CD4-positive, CD25-positive, alpha-beta regulatory T cell (primary cell): ENCODE measurements around the gene LZTR1. TPM values are rescaled to one million over a fixed set of nuclear protein-coding genes. Genes with fewer than 3 reads are reported as not detected.

Experiments
- ATAC-seq, 2 donors: fragments of 150-1000 bp; cut with Tn5 transposase; one replicate each; pipeline ENCODE4 v1.10.0; 2021; ENCODE audit warnings: low read depth in 2 of 2, moderate number of reproducible peaks in 2 of 2, moderate library complexity in 1 of 2
- DNase-seq, 3 donors: peaks; one replicate each; pipeline versions ENCODE4 v3.0.0 to v3.0.0-alpha.2; 2012 to 2022; ENCODE audit warnings: mixed read lengths in 1 of 3
- H3K27ac ChIP-seq: one replicate; pipeline ENCODE4 v1.7.0; 2013; ENCODE audit warnings: mild to moderate bottlenecking, low read length; ENCODE audit not compliant: insufficient read depth, poor library complexity, severe bottlenecking
- H3K27me3 ChIP-seq: one replicate; pipeline ENCODE4 v1.7.0; 2013; ENCODE audit warnings: low read length; ENCODE audit not compliant: control insufficient read depth, insufficient read depth
- H3K36me3 ChIP-seq: one replicate; pipeline ENCODE4 v1.7.0; 2013; ENCODE audit warnings: mild to moderate bottlenecking, low read length, moderate library complexity; ENCODE audit not compliant: control insufficient read depth, insufficient read depth
- H3K4me1 ChIP-seq: 2 replicates; pipeline ENCODE4 v1.7.0; 2013; ENCODE audit warnings: mild to moderate bottlenecking, low read length; ENCODE audit not compliant: insufficient read depth, control insufficient read depth, poor library complexity, severe bottlenecking
- H3K4me3 ChIP-seq: one replicate; pipeline ENCODE4 v1.7.0; 2013; ENCODE audit warnings: low read depth, mild to moderate bottlenecking, low read length, moderate library complexity
- H3K9me3 ChIP-seq, 2 experiments: 1 replicate in 1 of 2; 2 replicates in 1 of 2; pipeline ENCODE4 v1.7.0; 2013; ENCODE audit warnings: low read length in 2 of 2, mild to moderate bottlenecking in 1 of 2, moderate library complexity in 1 of 2; ENCODE audit not compliant: control insufficient read depth in 2 of 2
- H3K27ac Mint-ChIP-seq, 3 donors: one replicate each; pipeline ENCODE4 v1.8.0; 2020 to 2022; ENCODE audit warnings: mild to moderate bottlenecking in 3 of 3, mixed read lengths in 3 of 3, moderate library complexity in 2 of 3
- H3K27me3 Mint-ChIP-seq: one replicate; pipeline ENCODE4 v1.8.0; 2022; ENCODE audit warnings: mild to moderate bottlenecking, mixed read lengths
- H3K36me3 Mint-ChIP-seq: one replicate; pipeline ENCODE4 v1.8.0; 2020; ENCODE audit warnings: mixed read lengths
- H3K4me1 Mint-ChIP-seq, 4 donors: one replicate each; pipeline ENCODE4 v1.8.0; 2020 to 2022; ENCODE audit warnings: mixed read lengths in 4 of 4, mild to moderate bottlenecking in 1 of 4
- H3K4me3 Mint-ChIP-seq, 4 donors: one replicate each; pipeline ENCODE4 v1.8.0; 2020 to 2022; ENCODE audit warnings: mild to moderate bottlenecking in 4 of 4, mixed read lengths in 4 of 4, moderate library complexity in 3 of 4
- H3K9me3 Mint-ChIP-seq, 7 donors: one replicate each; pipeline ENCODE4 v1.8.0; 2020 to 2022; ENCODE audit warnings: mixed read lengths in 7 of 7, mild to moderate bottlenecking in 3 of 7, moderate library complexity in 2 of 7
- polyA plus RNA-seq, 4 donors: library from polyadenylated mRNA; unstranded; fragments of 300-500 nt; fragmentation: Illumina TruSeq; gene quantifications; one replicate each; pipeline ENCODE4 v1.2.3, GENCODE V29; 2021
- total RNA-seq: library from RNA; stranded (reverse); gene quantifications from one replicate; pipeline ENCODE4 v1.2.3, GENCODE V29; 2022

The LZTR1 gene
- total and polyA plus RNA-seq, 5 donors from 2014 or later, result 9.6 to 69.4 (median 12.1) TPM

DNA sequence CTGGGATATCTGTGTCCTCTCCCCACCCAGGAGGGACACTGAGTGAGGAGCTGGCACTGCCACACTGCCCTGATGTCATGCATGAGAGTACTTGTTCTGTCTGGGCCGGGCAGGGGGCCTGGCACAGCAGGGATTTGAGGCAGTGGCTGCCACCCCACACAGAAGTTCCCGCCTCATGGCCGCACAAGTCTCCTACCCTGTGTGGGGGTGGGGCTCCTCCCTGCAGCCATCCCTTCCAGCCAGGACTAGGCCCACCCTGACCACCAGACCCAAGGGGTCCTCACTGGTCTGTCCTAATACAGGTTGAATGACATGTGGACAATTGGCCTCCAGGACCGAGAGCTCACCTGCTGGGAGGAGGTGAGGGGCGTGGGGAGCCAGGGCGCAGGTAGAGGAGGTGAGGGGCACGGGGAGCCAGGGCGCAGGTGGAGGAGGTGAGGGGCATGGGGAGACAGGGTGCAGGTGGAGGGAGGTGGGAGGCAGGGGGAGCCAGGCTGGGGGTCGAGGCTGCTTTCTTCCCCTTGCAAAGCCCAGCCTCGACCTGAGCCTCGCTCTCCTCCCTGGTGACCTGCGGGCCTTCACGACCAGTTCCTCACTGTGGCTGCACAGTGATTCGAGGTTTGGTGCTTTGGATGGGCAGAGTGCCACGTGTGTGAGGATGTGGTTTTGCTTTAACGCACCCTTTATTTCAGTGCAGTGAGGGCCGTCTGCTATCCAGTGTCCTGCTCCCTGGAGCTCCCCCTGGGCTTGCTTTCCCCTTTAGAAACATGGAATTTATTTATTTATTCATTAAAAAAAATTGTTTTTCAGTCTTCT lies 7.4 kb downstream of the LZTR1 start:
- peaks cover 22% of the 10 kb centered on the region for H3K36me3 ChIP-seq
- ATAC-seq (no peak), DNase-seq (no peak)
- no peaks in the 10 kb centered on the region for H3K9me3 ChIP-seq
- Mint-ChIP-seq H3K9me3 (no peaks in the 10 kb centered on the region), H3K4me3 (no peak overlapping the region), H3K4me1 (peaks cover 0 to 5% (median under 1%) of the 10 kb centered on the region in 4 donors), H3K36me3 (peaks cover 15% of the 10 kb centered on the region), H3K27ac (no peak overlapping the region), H3K27me3 (no peaks in the 10 kb centered on the region)
- no peaks in the 10 kb centered on the region for H3K27me3 ChIP-seq
- H3K4me3 ChIP-seq, result no peak overlapping the region
- no peak overlapping the region for H3K27ac ChIP-seq
- H3K4me1 ChIP-seq, result no peaks in the 10 kb centered on the region

GRCh38 chr22:20990184-20991180 lies 8.4 kb downstream of the LZTR1 start:
- no peak overlapping the region for H3K27ac Mint-ChIP-seq

GRCh38 chr22:20991252-20992055 lies 9.4 kb downstream of the LZTR1 start:
- Histone ChIP-seq H3K4me3 (no peak overlapping the region), H3K27me3 (no peaks in the 10 kb centered on the region), H3K27ac (no peak overlapping the region), H3K9me3 (no peaks in the 10 kb centered on the region), H3K4me1 (no peaks in the 10 kb centered on the region), H3K36me3 (peaks cover 17% of the 10 kb centered on the region)
- DNase-seq (no peak), ATAC-seq (no peak)
- no peaks in the 10 kb centered on the region for H3K27me3 Mint-ChIP-seq
- H3K4me3 Mint-ChIP-seq, result no peak overlapping the region
- no peak overlapping the region for H3K27ac Mint-ChIP-seq
- H3K36me3 Mint-ChIP-seq, result peaks cover 12% of the 10 kb centered on the region
- peaks cover 0 to 1% (median 0%) of the 10 kb centered on the region in 7 donors for H3K9me3 Mint-ChIP-seq
- peaks cover 0 to 2% (median under 1%) of the 10 kb centered on the region in 4 donors for H3K4me1 Mint-ChIP-seq

More at GRCh38 chr22:20990184-20991180, 8.4 kb downstream of the LZTR1 start:
- no peaks in the 10 kb centered on the region for H3K4me1 ChIP-seq
- no peak overlapping the region for H3K4me3 ChIP-seq
- H3K27me3 Mint-ChIP-seq, result no peaks in the 10 kb centered on the region
- ATAC-seq, result no peak
- H3K27ac ChIP-seq, result no peak overlapping the region
- no peaks in the 10 kb centered on the region for H3K27me3 ChIP-seq
- no peaks in the 10 kb centered on the region for H3K9me3 Mint-ChIP-seq
- peaks cover 20% of the 10 kb centered on the region for H3K36me3 ChIP-seq
- H3K36me3 Mint-ChIP-seq, result peaks cover 15% of the 10 kb centered on the region
- H3K9me3 ChIP-seq, result no peaks in the 10 kb centered on the region
- no peak for DNase-seq
- H3K4me3 Mint-ChIP-seq, result no peak overlapping the region
- peaks cover 0 to 5% (median under 1%) of the 10 kb centered on the region in 4 donors for H3K4me1 Mint-ChIP-seq

DNA sequence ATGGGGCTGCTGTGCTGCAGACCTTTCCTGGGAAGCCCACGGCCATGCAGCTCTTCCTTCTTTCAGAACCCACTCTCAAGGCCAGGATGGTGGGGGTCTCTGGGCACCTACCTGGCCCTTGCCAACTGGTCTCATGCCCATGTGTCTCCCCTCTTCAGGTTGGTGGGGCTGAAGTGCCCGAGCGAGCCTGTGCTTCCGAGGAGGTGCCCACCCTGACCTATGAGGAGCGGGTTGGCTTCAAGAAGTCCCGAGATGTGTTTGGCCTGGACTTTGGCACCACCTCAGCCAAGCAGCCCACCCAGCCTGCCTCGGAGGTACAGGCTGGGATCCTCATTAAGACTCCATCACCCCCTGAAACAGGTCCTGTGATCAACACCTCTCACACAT lies 10.0 kb downstream of the LZTR1 start:
- H3K4me3 Mint-ChIP-seq, result no peak overlapping the region
- peaks cover 21% of the 10 kb centered on the region for H3K36me3 ChIP-seq
- H3K9me3 Mint-ChIP-seq, result peaks cover 0 to 1% (median 0%) of the 10 kb centered on the region in 7 donors
- no peaks in the 10 kb centered on the region for H3K4me1 ChIP-seq
- H3K27ac ChIP-seq, result no peak overlapping the region
- no peak overlapping the region for H3K4me3 ChIP-seq
- H3K27me3 ChIP-seq, result no peaks in the 10 kb centered on the region
- no peak overlapping the region for H3K27ac Mint-ChIP-seq
- H3K36me3 Mint-ChIP-seq, result peaks cover 9% of the 10 kb centered on the region
- peaks cover 0 to 2% (median 0%) of the 10 kb centered on the region in 4 donors for H3K4me1 Mint-ChIP-seq
- no peaks in the 10 kb centered on the region for H3K27me3 Mint-ChIP-seq
- DNase-seq, result no peak
- ATAC-seq, result no peak
- H3K9me3 ChIP-seq, result no peaks in the 10 kb centered on the region

DNA sequence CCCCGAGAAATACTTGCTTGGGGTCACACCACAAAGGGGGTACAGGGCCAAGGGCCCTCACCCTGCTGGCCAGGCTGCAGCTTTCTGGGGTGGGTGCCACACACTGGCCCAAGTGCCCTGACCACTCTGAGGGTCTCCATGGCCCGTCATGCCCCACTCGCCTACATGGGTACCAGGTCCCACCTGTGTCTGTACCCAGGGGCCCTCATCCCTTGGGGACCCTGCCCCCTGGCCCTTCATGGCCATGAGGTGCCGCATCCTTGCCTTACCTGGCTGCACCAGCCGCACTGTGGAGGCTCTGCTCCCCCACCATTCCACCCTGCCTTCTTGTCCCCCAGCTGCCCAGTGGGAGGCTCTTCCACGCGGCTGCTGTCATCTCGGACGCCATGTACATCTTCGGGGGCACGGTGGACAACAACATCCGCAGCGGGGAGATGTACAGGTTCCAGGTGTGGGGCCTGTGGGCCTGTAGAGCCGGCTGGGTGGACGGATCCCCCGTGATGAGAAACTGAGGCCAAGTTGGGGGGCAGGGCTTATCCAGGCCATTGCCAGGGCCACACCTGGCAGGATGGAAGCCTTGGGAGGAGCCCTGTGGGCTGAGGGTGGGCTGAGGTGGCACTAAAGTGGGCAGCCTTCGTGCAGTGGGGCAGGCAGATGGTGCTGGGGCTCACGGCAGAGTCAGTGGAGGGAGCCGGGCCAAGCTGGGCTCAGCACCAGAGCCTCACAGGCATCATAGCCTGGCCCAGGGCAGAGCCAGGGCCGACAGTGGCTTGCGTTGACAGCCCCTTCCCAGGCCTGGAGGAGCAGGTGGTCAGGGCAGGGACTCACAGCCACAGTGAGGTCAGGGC lies 10.6 kb downstream of the LZTR1 start:
- no peaks in the 10 kb centered on the region for H3K27me3 Mint-ChIP-seq

GRCh38 chr22:20993304-20994127 lies 11.4 kb downstream of the LZTR1 start:
- H3K4me3 Mint-ChIP-seq, result no peak overlapping the region
- no peak overlapping the region for H3K27ac Mint-ChIP-seq
- ATAC-seq (no peak), DNase-seq (no peak)
- H3K4me1 ChIP-seq, result no peaks in the 10 kb centered on the region
- no peak overlapping the region for H3K4me3 ChIP-seq
- H3K4me1 Mint-ChIP-seq, result peaks cover 0 to 5% (median 0%) of the 10 kb centered on the region in 4 donors
- no peaks in the 10 kb centered on the region for H3K27me3 Mint-ChIP-seq
- H3K36me3 ChIP-seq, result peaks cover 17% of the 10 kb centered on the region
- H3K27me3 ChIP-seq, result no peaks in the 10 kb centered on the region
- no peaks in the 10 kb centered on the region for H3K9me3 ChIP-seq
- no peak overlapping the region for H3K27ac ChIP-seq
- H3K36me3 Mint-ChIP-seq, result peaks cover 3% of the 10 kb centered on the region
- peaks cover 0 to 1% (median 0%) of the 10 kb centered on the region in 7 donors for H3K9me3 Mint-ChIP-seq

More for the DNA sequence above, 10.6 kb downstream of the LZTR1 start:
- Mint-ChIP-seq H3K4me1 (peaks cover 0 to 2% (median 0%) of the 10 kb centered on the region in 4 donors), H3K4me3 (no peak overlapping the region), H3K36me3 (peaks cover 8% of the 10 kb centered on the region), H3K9me3 (peaks cover 0 to 1% (median 0%) of the 10 kb centered on the region in 7 donors), H3K27ac (no peak overlapping the region)
- peaks cover 16% of the 10 kb centered on the region for H3K36me3 ChIP-seq
- no peak overlapping the region for H3K4me3 ChIP-seq
- no peak overlapping the region for H3K27ac ChIP-seq
- ATAC-seq (no peak), DNase-seq (no peak)
- no peaks in the 10 kb centered on the region for H3K27me3 ChIP-seq
- H3K4me1 ChIP-seq, result no peaks in the 10 kb centered on the region
- no peaks in the 10 kb centered on the region for H3K9me3 ChIP-seq
